Measurements from ENCODE around the gene ILDR1. TPM values are rescaled to one million over a fixed set of nuclear protein-coding genes. Genes with fewer than 3 reads are reported as not detected.

ILDR1 gene
- total and polyA plus RNA-seq, 8 donors, result 2.2 to 8.2 (median 5.2) TPM

- intact Hi-C loops (cut with DNase I), result loop anchor here in 1 of 3 donors (10.0 kb wide), 1 partner anchor 113 kb away; no protein-coding TSS in a partner anchor
- H3K27me3 ChIP-seq, result no peaks in the 10 kb centered on the region
- TF ChIP-seq CTCF (IDR thresholded peaks at IDR 0.05), result no peak
- H3K9me3 ChIP-seq, result no peaks in the 10 kb centered on the region
- ATAC-seq, result no peak
- 81 to 84% methylated on average over 2 of the region's 2 CpGs for WGBS, 2 donors
- H3K4me3 ChIP-seq, result no peak overlapping the region
- FAIRE-seq, result no peak
- peaks cover 0 to 19% (median 0%) of the 10 kb centered on the region in 3 donors for H3K36me3 ChIP-seq
- H3K27ac ChIP-seq, result peak overlapping the region in 1 of 4 donors; percentile 28
- H3K4me1 ChIP-seq, result no peaks in the 10 kb centered on the region
- DNase-seq, result no peak
These were observed 24.7 kb downstream of the ILDR1 start for GRCh38 chr3:121997372-121997771.

GRCh38 chr3:121996441-121996840 lies 25.6 kb downstream of the ILDR1 start:
- no peaks in the 10 kb centered on the region for H3K9me3 ChIP-seq
- DNase-seq (no peak), FAIRE-seq (no peak), ATAC-seq (no peak)
- no peaks in the 10 kb centered on the region for H3K27me3 ChIP-seq
- H3K36me3 ChIP-seq, result peaks cover 0 to 19% (median 0%) of the 10 kb centered on the region in 3 donors
- TF ChIP-seq CTCF (IDR thresholded peaks at IDR 0.05), result no peak
- intact Hi-C loops (cut with DNase I), result loop anchor here in 1 of 3 donors (10.0 kb wide), 1 partner anchor 112 kb away; no protein-coding TSS in a partner anchor
- no peaks in the 10 kb centered on the region for H3K4me1 ChIP-seq
- no peak overlapping the region for H3K4me3 ChIP-seq
- H3K27ac ChIP-seq, result no peak overlapping the region
- 93 to 95% methylated on average over 2 of the region's 2 CpGs for WGBS, 2 donors

GRCh38 chr3:121995161-121996137 lies 26.6 kb downstream of the ILDR1 start:
- FAIRE-seq (no peak), DNase-seq (peak; percentile 58 to 79 (median 64)), ATAC-seq (peak; percentile 87 to 96 (median 90))
- Histone ChIP-seq H3K27ac (peak overlapping the region in 2 of 4 donors; percentile 51 to 52), H3K36me3 (peaks cover 0 to 15% (median 0%) of the 10 kb centered on the region in 3 donors), H3K27me3 (no peaks in the 10 kb centered on the region), H3K4me3 (no peak overlapping the region), H3K9me3 (no peaks in the 10 kb centered on the region), H3K4me1 (no peaks in the 10 kb centered on the region)
- intact Hi-C loops (cut with DNase I), result loop anchor here in 1 of 3 donors (10.0 kb wide), 1 partner anchor 111 kb away; no protein-coding TSS in a partner anchor
- peak in 3 of 4 donors; percentile 12 to 45 (median 42) for TF ChIP-seq CTCF (IDR thresholded peaks at IDR 0.05)
- WGBS, 2 donors, result 60 to 61% methylated on average over 14 of the region's 14 CpGs

- intact Hi-C loops (cut with DNase I), result loop anchor here in 1 of 3 donors (10.0 kb wide), 1 partner anchor 110 kb away; no protein-coding TSS in a partner anchor
- Histone ChIP-seq H3K4me3 (no peak overlapping the region), H3K27ac (peak overlapping the region in 2 of 4 donors; percentile 51 to 52), H3K9me3 (no peaks in the 10 kb centered on the region), H3K27me3 (no peaks in the 10 kb centered on the region), H3K36me3 (peaks cover 0 to 8% (median 0%) of the 10 kb centered on the region in 3 donors), H3K4me1 (peaks cover 0 to 4% (median 3%) of the 10 kb centered on the region in 3 donors)
- ATAC-seq, result no peak
- no peak for TF ChIP-seq CTCF (IDR thresholded peaks at IDR 0.05)
- no peak for FAIRE-seq
- 69 to 86% methylated on average over 3 of the region's 3 CpGs for WGBS, 2 donors
- no peak for DNase-seq
These were observed 27.5 kb downstream of the ILDR1 start for GRCh38 chr3:121994551-121994950.
